Stimulated activated CD8-positive, alpha-beta memory T cell treated with anti-CD3 and anti-CD28 coated beads, Interleukin-15, amount 100 ng/mL, for 24 hours (primary cell): Measurements from ENCODE around the gene DFFA.
"Not testable (repeated sequence)": the region's sequence is repeated elsewhere in the genome, so short reads cannot be mapped to it uniquely, and the experiment has no call there.

Source experiments
- DNase-seq: peaks from one replicate; pipeline ENCODE4 v3.0.0-alpha.2; 2020; ENCODE audit warnings: low read depth

DFFA gene

DNA sequence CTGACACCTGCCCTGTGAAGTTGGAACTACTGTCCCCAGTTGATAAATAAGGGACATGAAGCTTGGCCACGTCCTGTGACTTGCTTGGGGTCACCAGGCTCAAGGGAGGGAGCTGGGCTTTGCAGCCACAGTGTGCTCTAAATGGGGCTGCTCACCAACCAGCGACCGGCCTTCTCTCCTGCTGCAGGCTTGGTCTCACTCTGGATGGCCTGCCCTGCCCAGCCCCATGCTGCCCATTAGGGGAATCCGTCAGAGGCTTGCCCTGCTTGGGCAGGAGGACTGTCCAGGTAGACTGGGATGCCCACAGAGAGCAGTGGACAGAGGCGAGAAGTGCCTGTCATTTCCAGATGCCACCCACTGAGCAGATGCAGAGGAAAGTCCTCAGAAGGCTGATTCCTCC lies 43.3 kb downstream of the DFFA start:
- DNase-seq: no peak

DNA sequence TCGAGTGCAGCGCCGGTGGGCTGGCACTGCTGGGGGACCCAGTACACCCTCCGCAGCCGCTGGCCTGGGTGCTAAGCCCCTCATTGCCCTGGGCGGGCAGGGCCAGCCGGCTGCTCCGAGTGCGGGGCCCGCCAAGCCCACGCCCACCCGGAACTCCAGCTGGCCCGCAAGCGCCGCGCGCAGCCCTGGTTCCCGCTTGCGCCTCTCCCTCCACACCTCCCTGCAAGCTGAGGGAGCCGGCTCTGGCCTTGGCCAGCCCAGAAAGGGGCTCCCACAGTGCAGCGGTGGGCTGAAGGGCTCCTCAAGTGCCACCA lies 45.8 kb downstream of the DFFA start:
- not testable (repeated sequence) for DNase-seq

DNA sequence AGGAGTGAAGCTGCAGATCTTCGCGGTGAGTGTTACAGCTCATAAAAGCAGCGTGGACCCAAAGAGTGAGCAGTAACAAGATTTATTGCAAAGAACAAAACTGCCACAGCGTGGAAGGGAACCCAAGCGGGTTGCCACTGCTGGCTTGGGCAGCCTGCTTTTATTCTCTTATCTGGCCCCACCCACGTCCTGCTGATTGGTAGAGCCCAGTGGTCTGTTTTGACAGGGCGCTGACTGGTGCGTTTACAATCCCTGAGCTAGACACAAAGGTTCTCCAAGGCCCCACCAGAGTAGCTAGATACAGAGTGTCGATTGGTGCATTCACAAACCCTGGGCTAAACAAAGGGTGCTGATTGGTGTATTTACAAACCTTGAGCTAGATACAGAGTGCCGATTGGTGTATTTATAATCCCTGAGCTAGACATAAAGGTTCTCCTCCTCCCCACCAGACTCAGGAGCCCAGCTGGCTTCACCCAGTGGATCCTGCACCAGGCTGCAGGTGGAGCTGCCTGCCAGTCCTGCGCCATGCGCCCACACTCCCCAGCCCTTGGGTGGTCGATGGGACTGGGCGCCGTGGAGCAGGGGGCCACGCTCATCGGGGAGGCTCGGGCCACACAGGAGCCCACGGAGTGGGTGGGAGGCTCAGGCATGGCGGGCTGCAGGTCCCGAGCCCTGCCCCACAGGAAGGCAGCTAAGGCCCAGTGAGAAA lies 46.3 kb downstream of the DFFA start:
- DNase-seq: not testable (repeated sequence)

DNA sequence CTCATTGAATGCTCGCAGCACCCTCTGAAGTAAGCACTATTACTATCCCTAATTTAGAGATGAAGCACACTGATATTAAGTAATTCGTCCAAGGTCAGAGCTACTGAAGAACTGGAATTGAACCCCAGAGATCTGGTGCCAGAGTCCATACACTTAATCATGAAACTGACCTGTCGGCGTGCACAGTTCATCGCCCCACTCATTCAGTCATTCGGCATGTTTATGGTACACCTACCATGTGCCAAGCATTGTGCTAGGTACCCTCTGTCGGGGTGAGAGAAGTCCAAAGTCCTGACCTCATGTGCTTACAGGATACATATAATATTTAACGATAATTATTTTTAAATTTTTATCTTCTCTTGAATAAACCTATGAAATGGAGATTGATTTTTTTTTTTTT lies 47.7 kb downstream of the DFFA start:
- DNase-seq: no peak

DNA sequence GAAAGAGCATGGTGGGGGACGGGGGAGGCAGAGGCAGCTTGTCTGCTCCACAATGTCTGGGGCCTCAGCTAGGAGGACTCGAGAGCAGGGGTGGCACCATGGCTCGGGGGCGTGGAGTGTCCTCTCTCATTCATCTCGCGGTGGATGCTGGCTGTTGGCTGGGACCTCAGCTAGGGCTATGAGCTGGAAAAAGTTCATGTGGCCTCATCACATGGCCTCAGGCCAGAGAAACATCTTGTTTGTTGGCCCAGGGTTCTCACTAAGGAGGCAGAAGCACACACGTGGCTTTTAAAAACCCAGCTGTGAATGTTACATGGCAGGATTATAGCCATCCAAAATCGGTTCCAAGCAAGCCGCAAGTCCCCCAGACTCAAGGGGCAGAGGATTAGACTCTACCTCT lies 48.3 kb downstream of the DFFA start:
- no peak for DNase-seq

DNA sequence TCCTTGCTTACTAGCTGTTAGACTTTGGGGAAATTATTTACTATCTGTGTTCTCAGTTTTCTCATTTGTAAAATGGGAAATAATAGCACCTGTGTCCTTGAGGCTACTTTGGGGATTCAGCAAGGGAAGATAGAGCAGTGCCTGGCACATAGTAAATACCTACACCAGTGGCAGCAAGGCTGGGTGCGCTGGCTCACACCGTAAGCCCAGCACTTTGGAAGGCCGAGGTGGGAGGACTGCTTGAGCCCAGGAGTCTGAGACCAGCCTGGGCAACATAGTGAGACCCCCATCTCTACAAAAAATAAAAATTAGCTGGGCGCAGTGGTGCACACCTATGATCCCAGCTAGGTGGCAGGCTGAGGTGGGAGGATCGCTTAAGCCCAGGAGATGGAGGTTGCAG lies 50.7 kb downstream of the DFFA start:
- DNase-seq: no peak

DNA sequence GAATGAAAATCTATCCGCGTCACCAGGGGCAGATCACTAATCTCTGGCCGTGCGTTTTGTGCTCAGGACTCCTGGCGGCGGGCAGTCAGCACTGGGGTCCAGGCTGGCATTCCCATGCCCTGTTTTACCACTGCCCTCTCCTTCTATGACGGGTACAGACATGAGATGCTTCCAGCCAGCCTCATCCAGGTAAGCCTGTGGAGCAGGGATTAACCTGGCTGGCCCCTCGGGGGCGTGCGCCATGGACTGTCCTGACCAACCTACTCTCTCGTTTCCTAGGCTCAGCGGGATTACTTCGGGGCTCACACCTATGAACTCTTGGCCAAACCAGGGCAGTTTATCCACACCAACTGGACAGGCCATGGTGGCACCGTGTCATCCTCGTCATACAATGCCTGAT lies 53.0 kb downstream of the DFFA start:
- no peak for DNase-seq

DNA sequence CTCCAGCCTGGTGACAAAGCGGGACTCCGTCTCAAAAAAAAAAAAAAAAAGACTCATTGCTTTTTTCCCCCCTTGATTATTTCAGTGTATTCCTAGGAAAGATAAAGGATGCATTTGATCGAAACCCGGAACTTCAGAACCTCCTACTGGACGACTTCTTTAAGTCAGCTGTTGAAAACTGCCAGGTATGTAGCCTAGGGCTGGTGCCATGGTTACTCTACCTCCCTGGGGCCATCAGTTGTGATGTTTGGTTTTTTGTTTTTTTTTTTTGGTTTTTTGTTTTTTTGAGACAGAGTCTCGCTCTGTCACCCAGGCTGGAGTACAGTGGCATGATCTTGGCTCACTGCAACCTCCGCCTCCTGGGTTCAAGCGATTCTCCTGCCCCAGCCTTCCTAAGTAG lies 53.6 kb downstream of the DFFA start:
- not testable (repeated sequence) for DNase-seq

DNA sequence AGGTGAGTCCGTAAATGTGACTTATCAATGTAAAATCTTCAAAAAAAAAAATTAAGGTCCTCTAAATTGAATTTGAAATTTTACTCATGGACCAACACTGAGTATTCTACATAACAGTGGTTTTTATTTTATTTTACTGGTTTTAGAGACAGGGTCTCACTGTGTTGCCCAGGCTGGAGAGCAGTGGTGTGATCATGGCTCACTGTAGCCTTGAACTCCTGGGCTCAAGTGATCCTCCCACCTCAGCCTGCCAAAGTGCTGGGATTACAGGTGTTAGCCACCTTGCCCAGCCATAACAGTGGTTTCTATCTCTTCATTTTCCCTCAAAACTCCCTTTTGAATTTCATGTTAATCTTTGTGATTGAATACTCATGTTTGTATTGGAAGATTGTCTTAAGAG lies 56.4 kb downstream of the DFFA start:
- DNase-seq: not testable (repeated sequence)

DNA sequence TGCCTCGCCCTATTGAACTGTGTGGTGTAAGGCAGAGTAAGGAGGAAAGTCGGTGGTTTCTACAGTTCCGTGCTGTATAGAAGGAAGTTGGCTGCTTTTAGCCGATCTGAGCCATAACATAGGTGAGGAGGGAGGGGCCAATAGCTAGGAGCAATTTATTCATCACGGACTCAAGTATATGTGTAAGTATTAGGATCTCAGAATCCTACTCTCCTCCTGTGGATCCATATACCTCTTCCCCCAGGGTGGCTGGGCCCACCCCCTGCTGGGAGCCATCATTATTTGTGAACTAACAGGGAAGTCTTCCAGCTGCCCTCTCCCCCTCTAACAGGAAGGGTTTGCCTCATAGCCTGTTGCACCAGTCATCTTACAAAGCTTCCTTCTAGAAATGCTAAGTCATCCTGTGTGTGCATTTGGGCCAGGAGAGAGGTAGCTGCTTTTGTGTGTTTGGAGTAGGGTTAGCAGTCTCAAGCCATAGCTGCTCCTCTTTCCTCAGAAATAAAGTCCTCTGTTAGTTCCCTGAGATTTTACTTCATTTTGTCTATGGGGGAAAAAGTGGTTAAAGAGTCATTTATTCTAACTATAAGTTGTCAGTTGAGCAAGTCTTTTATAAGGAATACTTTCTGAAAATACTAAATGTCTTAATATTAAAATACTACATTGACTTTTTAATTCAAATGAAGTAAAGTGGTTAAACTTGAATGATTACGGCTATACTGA lies 57.0 kb downstream of the DFFA start:
- no peak for DNase-seq

DNA sequence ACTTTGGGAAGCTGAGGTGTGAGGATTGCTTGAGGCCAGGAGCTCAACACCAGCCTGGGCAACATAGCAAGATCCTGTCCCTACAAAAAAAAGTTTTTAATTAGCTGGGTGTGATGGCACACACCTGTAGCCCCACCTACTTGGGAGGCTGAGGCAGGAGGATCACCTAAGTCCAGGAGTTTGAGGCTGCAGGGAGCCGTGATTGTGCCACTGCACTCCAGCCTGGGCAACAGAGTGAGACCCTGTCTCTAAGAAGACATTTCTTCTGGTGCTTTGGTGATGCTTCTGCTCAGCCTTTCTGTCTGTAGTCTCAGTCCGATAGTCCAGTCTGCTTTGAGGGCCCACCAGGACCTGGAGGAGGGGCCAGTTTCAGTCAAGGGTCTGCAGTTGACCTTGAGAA lies 65.1 kb downstream of the DFFA start:
- DNase-seq: no peak
